GM20000 (cell line): Measurements from ENCODE around the gene SUPT3H.

ENCODE experiments used
- DNase-seq: peaks from one replicate; pipeline ENCODE4 v3.0.0; 2012; ENCODE audit warnings: low spot score
- TF ChIP-seq, protein P1 (sequence below): IDR thresholded peaks from 2 replicates; pipeline ENCODE4 v1.5.1; 2012; ENCODE audit warnings: mild to moderate bottlenecking, control low read depth; ENCODE audit errors: extremely low read depth, missing control alignments

The SUPT3H gene

DNA sequence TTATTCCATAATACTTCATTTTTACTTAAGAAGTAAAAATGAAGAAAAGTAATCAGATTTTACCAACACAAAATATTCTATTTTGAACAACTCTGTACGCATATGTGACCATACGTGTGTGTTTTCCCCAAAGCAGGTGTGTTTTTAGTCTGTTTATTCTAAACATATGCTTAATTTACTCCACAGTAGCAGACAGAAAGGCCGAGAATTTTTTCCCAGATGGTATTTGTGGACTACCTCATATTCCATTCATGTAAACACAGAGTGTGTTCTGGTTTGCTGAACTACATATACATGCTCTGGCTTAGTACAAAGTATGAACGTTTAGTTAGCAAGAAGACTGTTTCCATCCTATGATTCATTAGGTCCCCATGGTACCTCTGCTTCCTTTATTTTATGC is 282.9 kb downstream of the SUPT3H start:
- TF ChIP-seq, protein P1, sequence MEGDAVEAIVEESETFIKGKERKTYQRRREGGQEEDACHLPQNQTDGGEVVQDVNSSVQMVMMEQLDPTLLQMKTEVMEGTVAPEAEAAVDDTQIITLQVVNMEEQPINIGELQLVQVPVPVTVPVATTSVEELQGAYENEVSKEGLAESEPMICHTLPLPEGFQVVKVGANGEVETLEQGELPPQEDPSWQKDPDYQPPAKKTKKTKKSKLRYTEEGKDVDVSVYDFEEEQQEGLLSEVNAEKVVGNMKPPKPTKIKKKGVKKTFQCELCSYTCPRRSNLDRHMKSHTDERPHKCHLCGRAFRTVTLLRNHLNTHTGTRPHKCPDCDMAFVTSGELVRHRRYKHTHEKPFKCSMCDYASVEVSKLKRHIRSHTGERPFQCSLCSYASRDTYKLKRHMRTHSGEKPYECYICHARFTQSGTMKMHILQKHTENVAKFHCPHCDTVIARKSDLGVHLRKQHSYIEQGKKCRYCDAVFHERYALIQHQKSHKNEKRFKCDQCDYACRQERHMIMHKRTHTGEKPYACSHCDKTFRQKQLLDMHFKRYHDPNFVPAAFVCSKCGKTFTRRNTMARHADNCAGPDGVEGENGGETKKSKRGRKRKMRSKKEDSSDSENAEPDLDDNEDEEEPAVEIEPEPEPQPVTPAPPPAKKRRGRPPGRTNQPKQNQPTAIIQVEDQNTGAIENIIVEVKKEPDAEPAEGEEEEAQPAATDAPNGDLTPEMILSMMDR: no peak
- DNase-seq: no peak

DNA sequence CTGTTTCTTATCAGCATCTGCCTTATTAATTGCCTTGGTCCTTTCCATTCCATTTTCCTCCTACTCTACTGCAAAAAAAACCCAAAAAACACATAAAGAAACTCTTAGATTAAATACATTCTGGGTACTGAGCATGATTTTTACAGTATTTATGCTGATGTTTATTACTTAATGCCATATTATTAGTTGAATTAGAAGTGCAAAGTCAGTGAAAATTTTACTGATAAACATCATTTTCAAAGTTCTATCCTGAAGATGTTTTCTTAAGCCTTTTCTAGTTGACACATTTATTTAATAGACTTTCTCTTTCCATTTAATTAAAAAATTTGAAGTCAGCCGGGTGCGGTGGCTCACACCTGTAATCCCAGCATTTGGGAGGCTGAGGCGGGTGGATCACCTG is 285.6 kb downstream of the SUPT3H start:
- TF ChIP-seq, protein P1: no peak
- DNase-seq: no peak

DNA sequence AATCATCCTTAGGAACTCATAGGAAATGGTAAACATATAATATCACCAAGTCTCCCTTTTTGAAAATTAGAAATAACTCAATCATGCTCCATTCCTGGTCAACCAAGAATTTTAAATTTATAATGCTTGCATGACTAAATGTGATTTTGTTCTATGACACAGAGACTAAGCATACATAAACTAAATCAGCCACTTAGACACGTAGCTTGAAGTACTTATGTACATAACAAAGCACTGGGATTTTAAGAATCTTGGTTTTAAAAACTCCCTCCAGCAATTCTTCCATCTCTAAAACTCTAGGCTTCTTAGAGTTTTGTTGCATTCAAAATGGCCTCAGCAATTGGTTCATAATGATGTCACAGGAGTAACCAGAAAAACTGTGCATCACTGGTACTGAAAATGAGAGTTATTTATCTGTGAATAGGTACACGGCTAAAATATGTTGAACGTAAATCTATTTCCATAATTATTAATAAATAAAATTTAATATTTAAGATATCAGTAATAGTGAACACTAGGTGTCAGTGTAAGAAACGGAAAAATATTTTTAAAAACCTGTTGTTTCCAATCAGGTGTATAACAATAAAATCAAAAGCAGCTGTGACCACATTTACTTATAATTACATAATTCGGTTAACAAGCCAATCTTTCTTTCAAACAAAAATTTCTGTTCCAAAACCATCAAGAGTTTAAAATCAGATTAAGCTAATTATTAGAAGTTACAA is 291.2 kb downstream of the SUPT3H start:
- TF ChIP-seq, protein P1: no peak
- no peak for DNase-seq

DNA sequence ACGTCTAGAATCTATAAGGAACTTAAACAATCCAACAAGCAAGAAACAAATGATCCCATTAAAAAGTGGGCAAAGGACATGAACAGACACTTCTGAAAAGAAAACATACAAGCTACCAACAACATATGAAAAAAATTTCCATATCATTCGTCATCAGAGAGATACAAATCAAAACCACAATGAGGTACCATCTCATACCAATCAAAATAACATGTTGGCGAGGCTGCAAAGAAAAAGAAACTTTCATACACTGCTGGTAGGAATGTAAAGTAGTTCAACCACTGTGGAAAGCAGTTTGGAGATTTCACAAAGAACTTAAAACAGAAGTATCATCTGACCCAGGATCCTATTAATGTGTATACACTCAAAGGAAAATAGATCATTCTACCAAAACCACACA is 293.5 kb downstream of the SUPT3H start:
- TF ChIP-seq, protein P1: no peak
- DNase-seq: no peak

DNA sequence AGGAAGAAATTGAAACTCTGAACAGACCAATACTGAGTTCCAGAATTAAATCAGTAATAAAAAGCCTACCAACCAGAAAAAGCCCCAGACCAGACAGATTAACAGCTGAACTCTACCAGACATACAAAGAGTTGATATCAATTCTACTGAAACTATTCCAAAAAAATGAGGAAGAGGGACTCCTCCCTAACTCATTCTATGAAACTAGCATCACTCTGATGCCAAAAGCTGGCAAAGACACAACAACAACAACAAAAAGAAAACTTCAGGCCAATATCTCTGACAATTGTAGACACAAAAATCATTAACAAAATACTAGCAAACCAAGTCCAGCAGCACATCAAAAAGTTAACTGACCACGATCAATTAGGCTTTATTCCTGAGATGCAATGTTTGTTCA is 295.6 kb downstream of the SUPT3H start:
- no peak for DNase-seq
- TF ChIP-seq, protein P1: no peak

DNA sequence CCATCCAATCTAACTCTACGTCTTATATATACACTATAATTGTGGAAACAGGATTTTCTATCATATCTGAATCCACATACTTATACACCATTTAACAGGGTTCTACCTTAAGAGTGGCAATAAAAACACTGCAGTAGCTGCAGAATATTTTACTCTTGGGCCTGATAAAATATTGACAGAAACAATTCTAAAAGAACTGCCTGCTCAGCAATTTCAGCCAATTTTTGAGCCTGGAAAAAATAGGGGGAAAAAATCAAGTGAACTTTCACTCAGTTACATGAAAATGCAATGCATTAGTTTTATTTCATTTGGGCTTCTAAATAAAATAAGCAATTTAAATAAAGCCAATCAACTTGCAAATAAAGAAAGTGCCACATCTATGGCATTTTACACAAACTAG is 296.1 kb downstream of the SUPT3H start:
- TF ChIP-seq, protein P1: no peak
- no peak for DNase-seq

DNA sequence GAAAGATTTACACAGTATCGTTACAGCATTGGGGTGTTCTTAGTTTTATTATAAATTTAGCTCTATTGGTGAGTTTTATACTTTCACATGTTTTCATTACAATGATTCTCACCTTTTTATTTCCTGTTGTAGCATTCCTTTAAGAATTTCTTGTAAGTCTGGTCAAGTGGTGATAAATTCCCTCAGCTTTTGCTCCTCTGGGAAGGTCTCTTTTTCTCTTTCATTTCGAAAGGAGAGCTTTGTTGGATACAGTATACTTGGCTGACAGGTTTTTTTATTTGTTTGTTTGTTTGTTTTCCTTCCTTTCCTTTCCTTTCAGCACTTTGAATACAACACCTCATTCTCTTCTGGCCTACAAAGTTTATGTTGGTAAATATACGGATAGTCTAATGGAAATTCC is 299.3 kb downstream of the SUPT3H start:
- DNase-seq: no peak
- TF ChIP-seq, protein P1: no peak
